GM12878 (cell line): ENCODE data around the gene CPEB1. TPM values are rescaled to one million over a fixed set of nuclear protein-coding genes. Genes with fewer than 3 reads are reported as not detected.

Source experiments
- CBX3 ChIP-seq: fragments of 200-600 bp; sonication (generic); IDR thresholded peaks from 2 replicates; pipeline ENCODE4 v1.6.1; 2016; ENCODE audit warnings: low read depth, borderline replicate concordance
- CBX5 ChIP-seq: sonication (generic); IDR thresholded peaks from 2 replicates; pipeline ENCODE4 v1.6.1; 2016; ENCODE audit warnings: low read depth, moderate library complexity, mild to moderate bottlenecking, inconsistent platforms
- CEBPZ ChIP-seq: fragments of 150-350 bp; IDR thresholded peaks from 2 replicates; pipeline ENCODE4 v1.6.1; 2016; ENCODE audit warnings: low read depth, low read length
- CUX1 ChIP-seq: IDR thresholded peaks from 2 replicates; pipeline ENCODE4 v1.6.1; 2012; ENCODE audit warnings: improper control_type of control experiment, low read depth, low read length; ENCODE audit not compliant: insufficient replicate concordance
- EED ChIP-seq: sonication (generic); IDR thresholded peaks from 2 replicates; pipeline ENCODE4 v1.6.1; 2016; ENCODE audit warnings: antibody characterized with exemption, low read depth
- HSF1 ChIP-seq: fragments of 150-350 bp; IDR thresholded peaks from 2 replicates; pipeline ENCODE4 v1.6.1; 2014; ENCODE audit warnings: mild to moderate bottlenecking, low read depth, low read length
- SMAD5 ChIP-seq: IDR thresholded peaks from 2 replicates; pipeline ENCODE4 v1.6.1; 2016; ENCODE audit warnings: antibody characterized with exemption, low read depth
- SRF ChIP-seq, 2 experiments: IDR thresholded peaks; 2 replicates each; pipeline ENCODE4 v1.6.1; 2011; ENCODE audit warnings: low read depth in 2 of 2, low read length in 2 of 2, mild to moderate bottlenecking in 1 of 2, moderate library complexity in 1 of 2
- SUPT20H ChIP-seq: IDR thresholded peaks from 2 replicates; pipeline ENCODE4 v1.6.1; 2011; ENCODE audit warnings: low read depth, mild to moderate bottlenecking, low read length, moderate library complexity, borderline replicate concordance; ENCODE audit not compliant: control insufficient read depth
- SUZ12 ChIP-seq: fragments of 200-600 bp; sonication (generic); IDR thresholded peaks from one replicate; pipeline ENCODE4 v1.6.1; 2018; ENCODE audit warnings: antibody characterized with exemption, mild to moderate bottlenecking; ENCODE audit not compliant: unreplicated experiment
- ZBTB4 ChIP-seq: fragments of 450-650 bp; formaldehyde crosslinking; IDR thresholded peaks from 2 replicates; pipeline ENCODE4 v1.4.0; 2022; ENCODE audit warnings: mild to moderate bottlenecking, moderate library complexity
- polyA plus RNA-seq, 11 experiments: library from polyadenylated mRNA; depleted of rRNA in 4 of 11; unstranded in 6 of 11; stranded (reverse) in 5 of 11; fragments of >200 nt; fragmentation: Nextera tagmentation in 4 of 11; fragmentation: Illumina TruSeq in 1 of 11; extraction: Ambion mirVana in 4 of 11; extraction: Trizol in 1 of 11; gene quantifications; 1 replicate in 1 of 11; 2 replicates in 10 of 11; pipeline versions ENCODE4 v1.2.1 to v1.2.3, GENCODE V29; 2011 to 2016; ENCODE audit warnings: inconsistent platforms in 2 of 11, missing spikeins in 2 of 11, low read depth in 1 of 11
- total RNA-seq, 4 experiments: library from RNA; depleted of rRNA in 3 of 4; stranded (reverse); fragments of >200 nt in 3 of 4; fragmentation: Illumina TruSeq in 1 of 4; extraction: Trizol in 1 of 4; gene quantifications; 2 replicates each; pipeline versions ENCODE4 v1.2.1 to v1.2.3, GENCODE V29; 2013 to 2021

Gene CPEB1
- total and polyA plus RNA-seq, 10 of the 15 experiments (the other 5 are each of a cell fraction or from before 2014, with no cell fraction given): 0.05 to 1.1 (median 0.46) TPM

GRCh38 chr15:82530606-82531379, 116.4 kb downstream of the CPEB1 start (continued):
- TF ChIP-seq SRF (IDR thresholded peaks at IDR 0.05; ENCODE audit: low read depth in 2 of 2, low read length in 2 of 2) (0 out of 4 replicates have a peak, but pooled peaks of 1 of the 2 experiments have one; percentile 12), SUPT20H (no peak), SMAD5 (no peak), CBX3 (no peak), EED (peak; percentile 87), HSF1 (no peak), CEBPZ (no peak), CBX5 (no peak), SUZ12 (no peak), CUX1 (no peak), ZBTB4 (no peak)
